Hindlimb muscle (tissue), 1 donor: ENCODE measurements around the gene MCC. TPM values are rescaled to one million over a fixed set of nuclear protein-coding genes. Genes with fewer than 3 reads are reported as not detected.

Source experiments
- DNase-seq: peaks from one replicate; pipeline ENCODE4 v3.0.0-alpha.2; 2013
- polyA plus RNA-seq: library from polyadenylated mRNA; unstranded; fragments of 120-200 nt; gene quantifications from one replicate; pipeline ENCODE4 v1.2.1, GENCODE V29; 2013; ENCODE audit not compliant: insufficient read length

Gene MCC
- polyA plus RNA-seq, 1 donor, result 17.8 TPM

GRCh38 chr5:113268232-113268631, 220.0 kb downstream of the MCC start:
- DNase-seq, result no peak

GRCh38 chr5:113267361-113267900, 220.8 kb downstream of the MCC start:
- DNase-seq, result no peak

- DNase-seq, result no peak
These were observed 221.4 kb downstream of the MCC start for GRCh38 chr5:113266913-113267227.

- DNase-seq, result no peak
These were observed 221.9 kb downstream of the MCC start for GRCh38 chr5:113266227-113266912.

GRCh38 chr5:113265190-113265589, 223.1 kb downstream of the MCC start:
- DNase-seq, result no peak

GRCh38 chr5:113264046-113264445, 224.2 kb downstream of the MCC start:
- DNase-seq, result peak; percentile 58

- DNase-seq, result no peak
These were observed 224.7 kb downstream of the MCC start for GRCh38 chr5:113263545-113263944.

GRCh38 chr5:113262674-113263073, 225.6 kb downstream of the MCC start:
- no peak for DNase-seq

- DNase-seq, result no peak
These were observed 229.2 kb downstream of the MCC start for GRCh38 chr5:113259034-113259433.

GRCh38 chr5:113257545-113257944, 230.7 kb downstream of the MCC start:
- no peak for DNase-seq

- no peak for DNase-seq
These were observed 231.4 kb downstream of the MCC start for GRCh38 chr5:113256671-113257452.

GRCh38 chr5:113255579-113256386, 232.5 kb downstream of the MCC start:
- no peak for DNase-seq

GRCh38 chr5:113255105-113255504, 233.1 kb downstream of the MCC start:
- no peak for DNase-seq

- no peak for DNase-seq
These were observed 235.2 kb downstream of the MCC start for GRCh38 chr5:113253037-113253436.

GRCh38 chr5:113252066-113252465, 236.2 kb downstream of the MCC start:
- DNase-seq, result no peak

- DNase-seq, result peak; percentile 91
These were observed 237.8 kb downstream of the MCC start for GRCh38 chr5:113250341-113250953.

GRCh38 chr5:113249206-113249605, 239.0 kb downstream of the MCC start:
- no peak for DNase-seq

GRCh38 chr5:113246361-113246870, 241.8 kb downstream of the MCC start:
- DNase-seq, result no peak

GRCh38 chr5:113245427-113246225, 242.6 kb downstream of the MCC start:
- no peak for DNase-seq

- no peak for DNase-seq
These were observed 243.3 kb downstream of the MCC start for GRCh38 chr5:113244966-113245365.

- DNase-seq, result no peak
These were observed 244.9 kb downstream of the MCC start for GRCh38 chr5:113243349-113243664.
